Measurements from ENCODE around the gene NLRC5. TPM values are rescaled to one million over a fixed set of nuclear protein-coding genes. Genes with fewer than 3 reads are reported as not detected.

NLRC5 gene, protein sequence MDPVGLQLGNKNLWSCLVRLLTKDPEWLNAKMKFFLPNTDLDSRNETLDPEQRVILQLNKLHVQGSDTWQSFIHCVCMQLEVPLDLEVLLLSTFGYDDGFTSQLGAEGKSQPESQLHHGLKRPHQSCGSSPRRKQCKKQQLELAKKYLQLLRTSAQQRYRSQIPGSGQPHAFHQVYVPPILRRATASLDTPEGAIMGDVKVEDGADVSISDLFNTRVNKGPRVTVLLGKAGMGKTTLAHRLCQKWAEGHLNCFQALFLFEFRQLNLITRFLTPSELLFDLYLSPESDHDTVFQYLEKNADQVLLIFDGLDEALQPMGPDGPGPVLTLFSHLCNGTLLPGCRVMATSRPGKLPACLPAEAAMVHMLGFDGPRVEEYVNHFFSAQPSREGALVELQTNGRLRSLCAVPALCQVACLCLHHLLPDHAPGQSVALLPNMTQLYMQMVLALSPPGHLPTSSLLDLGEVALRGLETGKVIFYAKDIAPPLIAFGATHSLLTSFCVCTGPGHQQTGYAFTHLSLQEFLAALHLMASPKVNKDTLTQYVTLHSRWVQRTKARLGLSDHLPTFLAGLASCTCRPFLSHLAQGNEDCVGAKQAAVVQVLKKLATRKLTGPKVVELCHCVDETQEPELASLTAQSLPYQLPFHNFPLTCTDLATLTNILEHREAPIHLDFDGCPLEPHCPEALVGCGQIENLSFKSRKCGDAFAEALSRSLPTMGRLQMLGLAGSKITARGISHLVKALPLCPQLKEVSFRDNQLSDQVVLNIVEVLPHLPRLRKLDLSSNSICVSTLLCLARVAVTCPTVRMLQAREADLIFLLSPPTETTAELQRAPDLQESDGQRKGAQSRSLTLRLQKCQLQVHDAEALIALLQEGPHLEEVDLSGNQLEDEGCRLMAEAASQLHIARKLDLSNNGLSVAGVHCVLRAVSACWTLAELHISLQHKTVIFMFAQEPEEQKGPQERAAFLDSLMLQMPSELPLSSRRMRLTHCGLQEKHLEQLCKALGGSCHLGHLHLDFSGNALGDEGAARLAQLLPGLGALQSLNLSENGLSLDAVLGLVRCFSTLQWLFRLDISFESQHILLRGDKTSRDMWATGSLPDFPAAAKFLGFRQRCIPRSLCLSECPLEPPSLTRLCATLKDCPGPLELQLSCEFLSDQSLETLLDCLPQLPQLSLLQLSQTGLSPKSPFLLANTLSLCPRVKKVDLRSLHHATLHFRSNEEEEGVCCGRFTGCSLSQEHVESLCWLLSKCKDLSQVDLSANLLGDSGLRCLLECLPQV (N-terminal part only)
- 3.2 and 22.8 TPM in 2 replicates for total RNA-seq

GRCh38 chr16:56988948-56989945 is at the start of gene NLRC5:
TSS of gene NLRC5 (plus strand) at chr16:56989557. CDS start at chr16:57020713, 31,156 bp downstream.

DNA sequence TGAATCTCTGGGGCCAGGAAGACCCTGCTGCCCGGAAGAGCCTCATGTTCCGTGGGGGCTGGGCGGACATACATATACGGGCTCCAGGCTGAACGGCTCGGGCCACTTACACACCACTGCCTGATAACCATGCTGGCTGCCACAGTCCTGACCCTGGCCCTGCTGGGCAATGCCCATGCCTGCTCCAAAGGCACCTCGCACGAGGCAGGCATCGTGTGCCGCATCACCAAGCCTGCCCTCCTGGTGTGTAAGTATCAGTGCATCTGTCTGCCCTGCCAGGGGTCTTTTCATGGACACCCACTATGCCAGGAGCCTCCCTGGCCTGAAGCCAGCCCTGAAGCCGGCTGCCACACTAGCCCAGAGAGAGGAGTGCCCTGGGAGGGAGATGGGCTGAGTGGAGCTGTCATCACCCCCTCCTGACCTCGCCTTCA is 27.5 kb upstream of the NLRC5 start, which contains the start of gene CETP:
Gene CETP, plus strand, starts transcription at position 100 of the 431 bp plus-strand sequence. Its CDS starts 30 bp downstream, at position 130.

DNA sequence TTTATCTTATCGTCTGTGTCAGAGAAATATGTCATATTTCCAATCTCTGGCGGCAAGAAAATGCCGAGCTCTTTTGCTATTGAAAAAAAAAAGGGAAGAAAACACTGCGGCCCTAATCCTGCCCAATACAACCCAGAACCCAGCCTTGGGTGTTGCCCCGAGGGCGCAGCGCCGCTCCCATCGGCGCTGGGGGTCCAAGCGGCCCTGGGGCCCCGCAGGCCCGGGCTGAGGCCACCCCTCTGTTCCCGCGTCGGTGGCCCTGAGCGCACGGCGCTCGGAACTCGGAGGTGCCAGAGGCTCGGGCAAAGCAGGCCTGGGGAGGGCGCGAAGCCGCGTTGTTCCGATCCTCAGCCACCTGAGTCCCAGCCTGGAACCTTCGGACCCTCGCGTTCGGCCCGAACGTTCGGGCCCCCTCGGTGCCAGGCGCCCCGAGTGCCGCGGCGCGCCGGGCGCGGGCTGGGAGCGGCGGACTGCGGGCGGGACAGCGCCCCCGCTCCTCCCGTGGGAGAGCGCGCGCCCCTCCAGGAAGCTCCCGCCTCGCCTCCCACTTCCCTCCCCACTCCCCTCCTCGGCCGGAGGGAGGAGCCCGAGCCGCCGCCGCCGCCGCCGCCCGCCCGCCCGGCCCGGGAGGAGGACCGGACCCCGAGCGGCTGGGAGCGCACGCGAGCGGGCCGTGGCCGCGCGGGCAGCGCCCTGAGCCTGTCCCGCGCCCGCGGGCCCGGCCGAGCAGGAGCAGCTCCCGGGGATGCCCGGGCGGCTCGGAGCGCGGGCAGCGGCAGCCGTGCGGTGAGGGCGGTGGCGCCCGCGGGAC is 102.8 kb downstream of the NLRC5 start, which contains the start of gene CPNE2:
Gene CPNE2, plus strand, starts transcription at position 609 of the 811 bp plus-strand sequence. CDS start 18,160 bp downstream, outside the sequence.

Other genes with a start within 250 kb of the NLRC5 start
- gene SLC12A3, start 124.3 kb upstream of the NLRC5 start, total RNA-seq: not detected in 2 replicates
- gene HERPUD1, start 57.4 kb upstream of the NLRC5 start, total RNA-seq: 146 and 155 TPM in 2 replicates
- gene CETP, start 27.6 kb upstream of the NLRC5 start, total RNA-seq: 0.81 TPM in 1 of 2 replicates, not detected in the other
- gene CPNE2, start 103.0 kb downstream of the NLRC5 start, total RNA-seq: 16.0 and 26.2 TPM in 2 replicates
- 26.7 and 27.1 TPM in 2 replicates for gene PSME3IP1, start 196.5 kb downstream of the NLRC5 start, total RNA-seq
- gene RSPRY1, start 196.8 kb downstream of the NLRC5 start, total RNA-seq: 23.8 and 26.1 TPM in 2 replicates

All from cardiac atrium fibroblast (primary cell).